ENCODE data around the gene DYNLT1.
"Not testable (repeated sequence)": the region's sequence is repeated elsewhere in the genome, so short reads cannot be mapped to it uniquely, and the experiment has no call there.

The DYNLT1 gene

GRCh38 chr6:158620963-158621693 is 23.4 kb downstream of the DYNLT1 start:
- no peak overlapping the region for H3K27ac ChIP-seq
- TF ChIP-seq ZFX (IDR thresholded peaks at IDR 0.05) (no peak), CTCF (conservative IDR thresholded peaks at IDR 0.05) (no peak)

DNA sequence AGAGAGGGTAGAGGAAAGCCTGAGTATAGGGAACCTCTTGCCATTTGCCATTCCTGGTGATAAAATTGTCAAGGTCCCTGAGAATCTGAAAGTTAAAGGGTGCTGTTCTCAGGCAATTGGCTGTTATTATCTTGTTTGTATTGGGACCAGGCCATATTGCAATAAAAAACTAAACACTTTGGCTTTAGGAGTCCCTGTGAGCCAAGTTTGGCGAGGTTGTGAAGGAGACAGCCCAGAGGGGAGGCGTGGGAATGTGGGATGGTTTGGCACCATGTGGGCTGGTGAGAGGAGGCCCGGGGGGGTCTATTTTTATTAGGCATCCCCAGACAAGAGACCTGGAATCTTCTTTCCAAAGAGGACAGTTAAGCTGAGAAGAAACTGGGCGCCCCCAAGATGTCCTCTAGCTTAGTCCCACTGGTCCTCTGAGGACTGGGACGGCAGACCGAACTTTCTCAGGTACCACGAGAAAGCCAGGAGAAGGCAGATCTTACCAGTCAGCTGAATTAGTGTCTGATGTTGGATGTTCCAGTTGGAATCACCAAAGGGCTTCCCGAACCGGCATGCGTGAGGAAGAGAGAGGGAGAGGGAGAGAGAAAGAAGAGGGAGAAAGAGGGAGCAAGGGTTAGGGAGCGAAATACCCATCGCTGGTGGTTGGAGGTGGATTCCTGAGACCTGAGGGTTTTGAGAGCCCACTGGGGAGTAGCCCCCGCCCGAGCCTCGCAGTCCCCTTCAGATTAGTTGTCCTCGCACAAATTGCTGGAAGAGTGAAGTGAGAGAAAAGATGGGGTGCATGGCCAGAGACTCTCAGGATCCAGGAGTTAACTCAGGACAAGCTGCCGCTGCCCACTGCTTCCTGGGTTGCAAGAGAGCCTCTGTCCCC is 24.4 kb downstream of the DYNLT1 start:
- no peak overlapping the region for H3K27ac ChIP-seq
- no peak for TF ChIP-seq ZFX (IDR thresholded peaks at IDR 0.05)

DNA sequence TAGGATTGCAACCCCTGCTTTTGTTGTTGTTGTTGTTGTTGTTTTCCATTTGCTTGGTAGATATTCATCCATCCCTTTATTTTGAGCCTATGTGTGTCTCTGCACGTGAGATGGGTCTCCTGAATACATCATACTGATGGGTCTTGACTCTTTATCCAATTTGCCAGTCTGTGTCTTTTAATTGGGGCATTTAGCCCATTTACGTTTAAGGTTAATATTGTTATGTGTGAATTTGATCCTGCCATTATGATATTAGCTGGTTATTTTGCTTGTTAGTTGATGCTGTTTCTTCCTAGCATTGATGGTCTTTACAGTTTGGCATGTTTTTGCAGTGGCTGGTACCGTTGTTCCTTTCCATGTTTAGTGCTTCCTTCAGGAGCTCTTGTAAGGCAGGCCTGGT is 26.3 kb downstream of the DYNLT1 start:
- not testable (repeated sequence) for H3K27ac ChIP-seq

GRCh38 chr6:158614606-158615005 is 29.9 kb downstream of the DYNLT1 start:
- not testable (repeated sequence) for H3K27ac ChIP-seq

- no peak for TF ChIP-seq ZFX (IDR thresholded peaks at IDR 0.05)
- TF ChIP-seq CTCF (conservative IDR thresholded peaks at IDR 0.05): no peak
- H3K27ac ChIP-seq: no peak overlapping the region
Measured at GRCh38 chr6:158611541-158612370, 32.8 kb downstream of the DYNLT1 start.

DNA sequence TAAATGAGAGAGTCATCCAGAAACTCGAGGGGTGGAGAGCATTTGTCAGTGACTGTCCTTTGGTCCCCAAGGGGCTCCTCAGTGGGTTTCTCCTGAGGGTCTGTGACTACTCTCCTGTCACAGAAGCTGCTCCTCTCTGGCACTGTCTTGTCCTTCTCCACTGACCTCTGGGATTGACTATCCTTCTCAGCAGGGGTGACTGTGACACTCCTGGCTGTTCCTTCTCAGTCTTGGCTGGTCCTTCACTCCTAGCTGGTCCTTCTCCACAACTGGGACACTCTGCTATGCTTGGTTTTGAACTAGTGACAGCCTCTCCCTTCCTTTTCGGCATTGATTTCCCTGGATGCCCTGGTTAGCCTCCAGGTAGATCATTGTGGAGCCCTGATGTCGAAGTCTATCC is 33.5 kb downstream of the DYNLT1 start:
- no peak overlapping the region for H3K27ac ChIP-seq
- TF ChIP-seq CTCF (conservative IDR thresholded peaks at IDR 0.05): no peak
- no peak for TF ChIP-seq ZFX (IDR thresholded peaks at IDR 0.05)

DNA sequence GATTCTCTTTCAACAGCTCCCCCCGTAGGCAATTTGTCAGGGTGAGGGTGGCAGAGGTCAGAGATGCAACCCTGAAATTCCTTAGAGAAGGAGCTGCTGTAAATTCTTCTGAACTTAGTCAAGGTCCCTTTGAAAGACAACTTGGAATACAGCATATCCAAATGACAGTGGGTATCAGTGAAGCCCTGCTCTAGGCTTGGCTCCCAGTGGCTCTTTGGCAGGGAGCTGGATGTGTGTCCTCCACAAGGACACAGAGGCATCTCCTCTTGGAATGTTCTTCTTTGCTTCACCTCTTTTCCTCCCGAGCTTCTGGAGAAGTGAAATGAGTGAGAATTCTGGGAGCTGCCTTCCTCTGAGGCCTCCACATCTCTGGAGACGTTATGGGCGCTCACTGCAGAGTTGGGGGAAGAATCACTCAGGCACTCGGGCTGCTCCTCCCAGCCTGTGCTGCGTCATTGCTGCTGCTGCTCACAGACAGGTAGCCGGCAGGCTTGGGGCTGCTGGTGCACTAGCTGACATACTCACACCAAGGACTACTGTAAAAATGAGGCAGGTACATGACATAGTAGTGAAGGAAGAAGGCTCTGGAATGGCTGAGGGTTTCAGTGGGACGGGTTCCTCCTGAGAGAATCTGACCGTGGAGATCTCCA is 34.1 kb downstream of the DYNLT1 start:
- H3K27ac ChIP-seq: no peak overlapping the region
- TF ChIP-seq ZFX (IDR thresholded peaks at IDR 0.05) (no peak), CTCF (conservative IDR thresholded peaks at IDR 0.05) (no peak)

- H3K27ac ChIP-seq: no peak overlapping the region
- TF ChIP-seq ZFX (IDR thresholded peaks at IDR 0.05) (no peak), CTCF (conservative IDR thresholded peaks at IDR 0.05) (no peak)
Measured at GRCh38 chr6:158609455-158610155, 34.9 kb downstream of the DYNLT1 start.

Data from C4-2B (cell line).